NOMO-1 treated with dmso at 0.1 percent for 144 hours (cell line): ENCODE measurements around the gene PNLIPRP2.

ENCODE experiments used
- DNase-seq: peaks from one replicate; lab custom pipeline; 2025; ENCODE audit not compliant: unreplicated experiment; lab: John Stamatoyannopoulos, UW

Gene PNLIPRP2

DNA sequence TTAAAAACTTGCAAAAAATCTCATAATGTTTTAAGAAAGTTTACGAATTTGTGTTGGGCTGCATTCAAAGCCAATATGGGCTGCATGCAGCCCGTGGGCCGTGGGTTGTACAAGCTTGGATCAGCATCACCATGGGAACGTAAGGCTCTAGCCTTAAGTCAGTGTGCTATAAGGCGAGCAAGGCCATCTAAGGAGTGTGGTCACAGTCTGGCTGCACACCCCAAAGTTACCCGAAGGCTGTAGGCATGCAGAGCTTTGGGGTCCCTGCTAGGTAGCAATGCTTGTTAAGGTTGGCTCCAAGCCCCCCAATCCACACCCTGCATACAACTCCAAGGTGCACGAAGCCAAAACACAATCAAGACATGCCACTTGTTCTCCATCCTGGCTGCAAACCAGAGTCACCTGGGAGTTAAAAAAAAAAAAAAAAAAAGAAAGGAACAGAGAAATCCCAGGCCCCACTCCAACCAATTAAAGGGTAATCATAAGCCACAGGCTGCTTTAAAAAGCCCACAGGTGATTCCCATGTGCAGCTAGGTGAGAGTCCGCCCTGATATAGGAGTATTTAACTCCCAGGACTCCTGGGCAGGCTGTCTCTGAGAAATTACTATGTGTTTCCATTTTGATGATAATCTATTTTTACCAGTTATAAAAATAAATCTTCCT lies 8.5 kb upstream of the PNLIPRP2 start:
- no peak for DNase-seq

GRCh38 chr10:116613471-116613870 lies 7.3 kb upstream of the PNLIPRP2 start:
- no peak for DNase-seq

GRCh38 chr10:116614796-116615195 lies 6.0 kb upstream of the PNLIPRP2 start:
- no peak for DNase-seq

DNA sequence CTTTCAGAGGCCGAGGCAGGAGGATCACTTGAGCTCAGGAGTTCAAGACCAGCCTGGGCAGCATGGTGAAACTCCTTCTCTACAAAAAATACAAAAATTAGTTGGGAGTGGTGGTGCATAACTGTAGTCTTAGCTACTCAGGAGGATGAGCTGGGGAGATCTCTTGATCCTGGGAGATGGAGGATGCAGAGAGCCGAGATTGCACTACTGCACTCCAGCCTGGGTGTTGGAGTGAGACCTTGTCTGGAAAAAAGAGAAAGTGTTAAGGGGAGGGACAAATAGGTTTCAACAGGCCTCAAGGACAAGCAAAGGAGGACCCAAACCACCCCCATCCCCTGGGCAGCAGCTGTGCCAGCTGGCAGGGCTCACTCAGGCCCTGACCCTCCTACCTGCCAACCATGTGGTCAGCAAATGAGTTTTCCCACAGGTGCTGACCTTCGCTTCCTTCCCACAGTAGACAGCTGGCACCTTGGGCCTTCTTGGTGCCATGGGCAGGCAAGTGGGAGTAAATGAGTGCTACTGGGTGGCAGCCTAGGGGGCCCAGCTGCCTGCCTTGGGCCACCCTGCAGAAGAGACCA lies 5.5 kb upstream of the PNLIPRP2 start:
- DNase-seq = no peak

- DNase-seq = no peak
These were observed 723 bp downstream of the PNLIPRP2 start for GRCh38 chr10:116621476-116621875.

- no peak for DNase-seq
These were observed 1.3 kb downstream of the PNLIPRP2 start for GRCh38 chr10:116621934-116622655.

GRCh38 chr10:116625845-116626244 lies 5.1 kb downstream of the PNLIPRP2 start:
- no peak for DNase-seq

DNA sequence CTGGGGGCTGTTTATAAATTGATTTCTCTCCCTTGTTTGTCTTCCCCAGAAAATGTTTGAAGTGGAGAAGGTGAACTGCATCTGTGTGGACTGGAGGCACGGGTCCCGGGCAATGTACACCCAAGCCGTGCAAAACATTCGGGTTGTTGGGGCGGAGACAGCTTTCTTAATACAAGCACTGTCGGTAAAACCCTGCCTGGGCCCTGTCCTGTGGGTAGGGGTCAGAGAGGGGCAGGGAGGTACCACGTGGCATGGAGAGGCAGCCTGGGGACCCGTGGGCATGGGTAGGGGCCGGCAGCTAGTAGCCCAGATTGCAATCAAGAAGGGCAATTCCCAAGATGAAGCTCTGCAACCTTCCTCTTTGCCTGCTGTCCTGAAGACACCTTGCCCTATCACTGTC lies 6.1 kb downstream of the PNLIPRP2 start:
- DNase-seq = no peak

DNA sequence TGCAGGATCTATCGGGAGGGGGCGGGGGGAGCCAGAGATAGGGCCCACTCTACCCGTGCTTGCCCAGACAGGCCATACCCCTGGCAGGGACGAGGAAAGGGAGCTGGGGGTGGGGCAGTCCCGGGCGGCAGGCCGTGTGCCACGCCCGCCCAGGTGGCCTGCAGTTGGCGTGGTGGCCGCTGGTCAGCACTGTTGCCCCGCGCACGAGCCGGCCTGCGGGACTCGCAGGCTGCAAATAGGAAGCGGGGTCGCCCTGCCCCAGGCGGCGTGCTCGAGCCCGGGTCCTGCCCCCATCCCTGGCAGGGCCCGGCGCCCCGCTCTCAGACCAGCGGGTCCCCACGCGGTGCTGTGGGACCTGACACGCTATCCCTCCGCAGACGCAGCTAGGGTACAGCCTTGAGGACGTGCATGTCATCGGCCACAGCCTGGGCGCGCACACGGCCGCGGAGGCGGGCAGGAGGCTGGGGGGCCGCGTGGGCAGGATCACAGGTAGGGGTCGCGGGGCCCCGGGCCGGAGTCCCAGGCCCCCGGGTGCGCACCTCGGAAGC lies 6.7 kb downstream of the PNLIPRP2 start:
- DNase-seq = no peak

DNA sequence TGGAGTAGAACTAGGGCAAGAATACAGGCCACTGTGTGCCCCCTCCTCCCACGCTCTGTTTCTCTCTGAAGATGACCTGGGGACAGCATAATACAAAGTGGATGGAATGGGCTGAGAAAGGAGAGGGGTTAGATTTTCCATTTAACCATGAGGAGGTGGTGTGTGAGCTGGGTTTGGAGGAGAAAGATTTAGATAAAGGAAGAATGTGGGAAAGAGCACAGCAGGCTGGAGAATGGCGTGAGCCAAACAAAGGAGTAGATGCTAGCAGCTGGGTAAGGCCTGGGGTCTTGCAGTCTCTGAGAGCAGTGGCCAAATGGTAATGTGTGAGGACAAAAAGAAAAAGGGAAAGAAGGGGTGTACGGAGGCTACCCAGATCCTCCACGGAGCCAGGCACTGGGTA lies 8.6 kb downstream of the PNLIPRP2 start:
- no peak for DNase-seq

DNA sequence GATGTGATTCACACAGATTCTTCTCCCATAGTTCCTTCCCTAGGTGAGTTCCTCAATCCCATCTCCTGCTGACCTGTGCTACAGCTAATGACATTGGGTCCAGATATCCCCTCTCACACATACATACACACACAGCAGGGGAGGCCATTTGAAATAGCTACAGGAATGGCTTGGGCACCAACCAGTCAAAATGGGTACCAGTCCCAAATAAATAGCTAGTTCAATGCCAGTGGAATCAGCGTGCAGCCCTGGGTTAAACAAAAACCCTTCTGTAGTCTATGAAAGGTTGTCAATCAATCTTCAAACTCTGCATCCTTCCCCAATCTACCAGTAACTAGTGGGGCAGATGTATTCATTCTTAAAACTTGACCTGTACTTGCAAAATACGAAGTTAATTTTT lies 9.3 kb downstream of the PNLIPRP2 start:
- DNase-seq = no peak

DNA sequence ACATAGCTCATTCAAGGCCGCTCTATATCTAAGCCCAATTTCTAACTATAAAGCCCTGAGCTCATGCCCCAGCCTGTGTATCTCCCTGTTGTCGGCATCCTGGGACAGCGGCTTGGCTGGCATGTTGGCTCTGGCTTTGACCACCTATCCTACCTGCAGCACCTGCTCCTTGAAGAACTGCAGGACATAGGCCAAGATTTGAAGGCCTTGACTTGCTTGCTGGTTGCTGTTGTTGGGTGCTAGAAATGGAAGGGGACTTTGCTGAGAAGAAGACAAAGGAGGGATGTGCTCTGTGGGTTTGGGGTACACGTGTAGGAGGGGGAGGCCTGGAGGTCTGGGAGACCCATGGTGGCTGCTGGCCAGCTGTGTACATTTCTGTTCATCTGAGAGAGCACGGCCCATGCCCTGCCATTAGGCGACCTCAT lies 11.1 kb downstream of the PNLIPRP2 start:
- no peak for DNase-seq

DNA sequence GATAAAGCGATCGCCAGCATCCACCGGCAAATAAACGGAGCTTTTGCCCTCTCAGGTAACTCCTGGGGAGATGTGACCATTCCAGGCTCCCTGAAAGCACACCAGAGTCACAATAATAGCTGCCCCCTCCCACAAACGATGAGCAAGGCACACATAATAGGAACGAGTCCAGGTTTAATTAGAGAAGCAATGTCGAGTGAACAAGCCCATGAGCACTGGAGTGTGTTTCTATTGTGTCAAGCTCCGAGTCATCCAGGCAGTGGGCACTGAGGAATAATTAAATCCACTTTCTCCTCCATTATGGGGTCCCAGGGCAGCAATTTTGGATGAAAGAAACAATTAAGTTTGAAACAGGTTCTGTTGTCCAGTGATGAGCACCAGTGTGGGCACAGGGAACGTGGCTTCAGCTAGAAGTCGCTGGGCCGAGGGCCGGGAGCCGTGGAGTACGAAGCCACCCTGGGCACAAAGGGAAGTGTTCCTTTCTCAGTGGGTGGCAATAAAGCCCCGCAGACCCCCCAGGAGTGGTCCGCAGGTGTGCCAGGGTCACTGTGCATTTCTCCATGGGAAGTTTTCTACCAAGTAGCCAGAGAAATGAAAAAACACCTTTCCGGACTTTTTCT lies 12.0 kb downstream of the PNLIPRP2 start:
- no peak for DNase-seq

GRCh38 chr10:116633216-116633600 lies 12.5 kb downstream of the PNLIPRP2 start:
- no peak for DNase-seq

GRCh38 chr10:116634126-116634975 lies 13.6 kb downstream of the PNLIPRP2 start:
- no peak for DNase-seq

- no peak for DNase-seq
These were observed 15.6 kb downstream of the PNLIPRP2 start for GRCh38 chr10:116636385-116636784.

DNA sequence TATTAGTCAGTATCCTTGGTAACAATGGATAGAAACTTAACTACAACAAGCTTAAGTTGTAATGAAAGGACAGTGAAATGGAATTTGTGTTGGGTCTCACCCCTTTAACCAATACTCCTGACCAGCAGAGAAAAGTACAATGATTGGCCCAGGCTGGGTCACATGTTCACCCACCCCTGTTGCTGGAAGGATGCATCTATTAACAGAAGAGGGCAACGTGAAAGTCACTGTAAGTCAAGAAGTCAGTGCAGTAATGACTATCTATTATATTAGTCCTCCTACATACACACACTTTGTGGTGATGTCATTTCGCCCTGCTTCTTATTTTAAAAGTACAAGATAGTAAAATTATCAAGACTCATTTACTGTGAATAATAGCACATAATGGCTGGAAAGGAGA lies 16.2 kb downstream of the PNLIPRP2 start:
- DNase-seq = no peak

DNA sequence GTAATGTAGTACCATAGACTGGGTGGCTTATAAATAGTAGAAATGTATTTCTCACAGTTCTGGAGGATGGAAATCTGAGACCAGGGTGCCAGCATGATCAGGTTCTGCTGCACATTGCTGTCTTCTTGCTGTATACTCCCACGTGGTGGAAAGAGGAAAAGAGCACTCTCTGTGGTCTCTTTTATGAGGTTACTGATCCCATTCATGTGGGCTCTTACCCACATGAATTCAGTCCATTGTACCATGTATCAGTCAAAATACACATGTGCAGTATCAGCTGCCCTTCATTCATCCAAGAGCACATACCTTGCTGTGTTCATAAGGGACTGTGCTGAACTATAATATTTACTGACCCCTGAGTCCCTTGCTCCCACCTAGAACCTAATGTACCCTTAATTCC lies 17.1 kb downstream of the PNLIPRP2 start:
- DNase-seq = no peak

GRCh38 chr10:116646502-116646901 lies 25.7 kb downstream of the PNLIPRP2 start:
- no peak for DNase-seq

GRCh38 chr10:116648903-116649302 lies 28.1 kb downstream of the PNLIPRP2 start:
- DNase-seq = no peak

DNA sequence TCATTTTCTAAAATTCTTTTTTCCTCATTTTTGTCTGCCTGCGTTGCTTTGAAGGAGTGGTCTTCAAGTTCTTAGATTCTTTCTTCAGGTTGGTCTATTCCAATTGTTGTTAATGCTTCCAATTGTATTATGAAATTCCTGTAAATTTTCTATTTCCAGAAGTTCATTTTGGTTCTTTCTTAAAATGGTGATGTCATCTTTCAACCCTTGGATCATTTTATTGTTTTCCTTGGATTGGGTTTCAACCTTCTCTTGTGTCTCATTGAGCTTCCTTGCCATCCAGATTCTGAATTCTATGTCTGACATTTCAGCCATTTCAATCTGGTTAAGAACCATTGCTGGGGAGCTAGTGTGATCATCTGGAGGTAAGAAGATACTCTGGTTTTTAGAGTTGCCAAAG lies 33.1 kb downstream of the PNLIPRP2 start:
- DNase-seq = no peak
